MM.1S (cell line): ENCODE measurements around the gene BACH2.

ENCODE experiments used
- DNase-seq: peaks from one replicate; pipeline ENCODE4 v3.0.0-alpha.2; 2015
- H2AFZ ChIP-seq: fragments of 300-600 bp; sonication (generic); 2 replicates; pipeline ENCODE4 v1.6.0; 2016; ENCODE audit warnings: antibody characterized with exemption, low read length
- H3F3A ChIP-seq: fragments of 300-600 bp; sonication (generic); 2 replicates; pipeline ENCODE4 v1.6.1; 2016; ENCODE audit warnings: mild to moderate bottlenecking, antibody characterized with exemption, low read length, moderate library complexity, mixed read lengths; ENCODE audit not compliant: insufficient read depth
- H3K27ac ChIP-seq: fragments of 300-600 bp; sonication (generic); 2 replicates; pipeline ENCODE4 v1.5.1; 2016; ENCODE audit warnings: mild to moderate bottlenecking, low read length
- H3K27me3 ChIP-seq: fragments of 300-600 bp; sonication (generic); replicated peaks from 2 replicates; pipeline ENCODE4 v1.6.0; 2016; ENCODE audit warnings: low read length; ENCODE audit not compliant: insufficient read depth
- H3K36me3 ChIP-seq: fragments of 300-600 bp; sonication (generic); replicated peaks from 2 replicates; pipeline ENCODE4 v1.6.1; 2016; ENCODE audit warnings: mild to moderate bottlenecking, low read length, mixed read lengths; ENCODE audit not compliant: insufficient read depth
- H3K4me1 ChIP-seq: fragments of 300-600 bp; sonication (generic); 2 replicates; pipeline ENCODE4 v1.6.1; 2016; ENCODE audit warnings: low read length, mixed read lengths
- H3K4me2 ChIP-seq: fragments of 300-600 bp; sonication (generic); 2 replicates; pipeline ENCODE4 v1.6.0; 2016; ENCODE audit warnings: low read depth, low read length
- H3K4me3 ChIP-seq: fragments of 300-600 bp; sonication (generic); 2 replicates; pipeline ENCODE4 v1.5.1; 2016; ENCODE audit warnings: low read length, mixed read lengths
- H3K79me2 ChIP-seq: fragments of 300-600 bp; sonication (generic); 2 replicates; pipeline ENCODE4 v1.6.1; 2016; ENCODE audit warnings: mixed run types, low read length, mixed read lengths
- H3K9ac ChIP-seq: fragments of 300-600 bp; sonication (generic); 2 replicates; pipeline ENCODE4 v1.6.1; 2016; ENCODE audit warnings: low read length, mixed read lengths
- H3K9me2 ChIP-seq: fragments of 300-600 bp; sonication (generic); replicated peaks from 2 replicates; pipeline ENCODE4 v1.6.1; 2016; ENCODE audit warnings: mild to moderate bottlenecking, low read length, mixed read lengths; ENCODE audit not compliant: insufficient read depth
- H3K9me3 ChIP-seq: fragments of 300-600 bp; sonication (generic); replicated peaks from 2 replicates; pipeline ENCODE4 v1.6.1; 2016; ENCODE audit warnings: mild to moderate bottlenecking, low read length, mixed read lengths; ENCODE audit not compliant: insufficient read depth
- H4K20me1 ChIP-seq: fragments of 300-600 bp; sonication (generic); 2 replicates; pipeline ENCODE4 v1.6.1; 2016; ENCODE audit warnings: mild to moderate bottlenecking, low read length, moderate library complexity, mixed read lengths; ENCODE audit not compliant: insufficient read depth
- CTCF ChIP-seq: fragments of 300-600 bp; sonication (generic); IDR thresholded peaks from 2 replicates; pipeline ENCODE4 v1.5.1; 2016; ENCODE audit warnings: antibody characterized with exemption, low read length, mixed read lengths
- EZH2 ChIP-seq: fragments of 300-600 bp; sonication (generic); optimal IDR thresholded peaks from 2 replicates; pipeline ENCODE3; 2017; ENCODE audit warnings: low read depth, mild to moderate bottlenecking, antibody characterized with exemption, low read length, mixed read lengths
- EZH2phosphoT487 ChIP-seq: fragments of 300-600 bp; sonication (generic); IDR thresholded peaks from 2 replicates; pipeline ENCODE4 v1.6.1; 2018; ENCODE audit warnings: antibody characterized with exemption, low read length

The BACH2 gene

GRCh38 chr6:89977808-89978748 lies 318.6 kb downstream of the BACH2 start:
- Histone ChIP-seq H3K9ac (no peak overlapping the region), H3K9me3 (no peaks in the 10 kb centered on the region), H3K4me2 (no peak overlapping the region), H3K27ac (no peak overlapping the region), H3K36me3 (no peaks in the 10 kb centered on the region), H3K79me2 (no peaks in the 10 kb centered on the region), H3K4me1 (peaks cover 20% of the 10 kb centered on the region), H3K9me2 (no peaks in the 10 kb centered on the region), H3F3A (no peaks in the 10 kb centered on the region), H3K27me3 (no peaks in the 10 kb centered on the region), H3K4me3 (no peak overlapping the region), H2AFZ (no peak overlapping the region), H4K20me1 (no peaks in the 10 kb centered on the region)
- DNase-seq, result no peak
- TF ChIP-seq CTCF, result no peak
- no peak for TF ChIP-seq EZH2
- no peak for TF ChIP-seq EZH2phosphoT487

DNA sequence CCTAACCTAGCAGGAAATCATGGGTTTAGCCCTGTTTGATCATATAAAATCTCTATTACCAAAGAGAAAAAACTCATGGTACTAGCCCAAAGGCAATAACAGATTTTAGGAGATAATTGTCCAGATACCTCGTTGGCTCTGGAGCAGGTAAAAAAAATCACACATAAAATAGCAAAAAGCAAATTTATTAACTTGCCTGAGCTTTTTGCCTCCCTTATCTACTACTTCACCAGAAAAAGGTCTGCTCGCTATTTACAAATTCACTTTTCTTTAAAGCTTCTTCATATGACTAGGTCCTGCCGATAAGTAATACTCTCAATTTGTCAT lies 320.0 kb downstream of the BACH2 start:
- no peak for DNase-seq
- Histone ChIP-seq H3K4me3 (no peak overlapping the region), H3K9me3 (no peaks in the 10 kb centered on the region), H3K9ac (no peak overlapping the region), H3K27ac (no peak overlapping the region), H4K20me1 (no peaks in the 10 kb centered on the region), H3K79me2 (no peaks in the 10 kb centered on the region), H3K9me2 (no peaks in the 10 kb centered on the region), H3K4me2 (no peak overlapping the region), H3F3A (no peaks in the 10 kb centered on the region), H3K27me3 (no peaks in the 10 kb centered on the region), H2AFZ (no peak overlapping the region), H3K36me3 (no peaks in the 10 kb centered on the region), H3K4me1 (peaks cover 28% of the 10 kb centered on the region)
- TF ChIP-seq EZH2phosphoT487 (no peak), EZH2 (no peak), CTCF (no peak)

DNA sequence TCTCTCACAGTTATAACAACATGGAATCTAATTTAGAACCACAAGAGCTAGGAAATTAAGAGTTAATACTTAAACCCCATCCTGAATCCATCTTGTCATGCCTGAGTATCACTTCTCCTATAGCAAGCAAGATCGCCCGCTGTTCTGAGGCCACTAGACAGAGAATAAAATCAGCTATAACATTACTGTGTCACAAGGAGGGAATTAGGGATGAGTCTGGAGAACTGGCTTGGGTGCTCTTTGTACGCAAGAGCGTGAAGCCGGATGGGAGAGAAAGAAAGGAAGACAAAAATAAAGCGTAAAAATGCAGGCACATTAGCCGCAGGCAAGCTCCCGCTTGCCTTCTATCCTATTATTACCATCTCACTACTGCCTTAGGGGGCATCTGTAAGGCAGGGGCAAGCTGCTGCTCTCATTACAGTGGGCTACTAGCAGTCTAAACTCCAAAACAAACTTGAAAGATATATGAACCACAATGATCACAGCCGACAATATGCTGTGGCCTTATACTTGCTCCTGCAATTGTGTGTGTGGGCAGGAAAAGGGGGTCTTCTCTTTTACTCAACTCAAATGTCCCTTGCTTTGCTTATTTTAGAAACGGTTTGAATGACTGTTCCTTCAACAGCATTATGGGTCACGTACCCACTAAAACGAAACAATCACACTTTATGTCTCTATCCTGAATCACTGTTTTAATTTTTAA lies 320.5 kb downstream of the BACH2 start:
- Histone ChIP-seq H2AFZ (no peak overlapping the region), H3K4me3 (no peak overlapping the region), H3K9me3 (no peaks in the 10 kb centered on the region), H4K20me1 (no peaks in the 10 kb centered on the region), H3K27ac (no peak overlapping the region), H3K4me2 (no peak overlapping the region), H3K9ac (no peak overlapping the region), H3K9me2 (no peaks in the 10 kb centered on the region), H3K36me3 (no peaks in the 10 kb centered on the region), H3K27me3 (no peaks in the 10 kb centered on the region), H3F3A (no peaks in the 10 kb centered on the region), H3K4me1 (peaks cover 28% of the 10 kb centered on the region), H3K79me2 (no peaks in the 10 kb centered on the region)
- DNase-seq, result no peak
- TF ChIP-seq EZH2phosphoT487, result no peak
- no peak for TF ChIP-seq EZH2
- TF ChIP-seq CTCF, result no peak
